Tibial artery (tissue), 4 donors: ENCODE measurements around the gene XRCC3.

Experiments used
- DNase-seq, 2 donors: peaks; one replicate each; pipeline ENCODE4 v3.0.0-alpha.2; 2019
- H3K27ac ChIP-seq, 2 donors: fragments of 200-600 bp; sonication (generic) in 1 of 2; 1 replicate in 1 of 2; 2 replicates in 1 of 2; pipeline ENCODE4 v1.5.1; 2018 to 2019; ENCODE audit warnings: mild to moderate bottlenecking in 1 of 2
- H3K27me3 ChIP-seq, 2 donors: fragments of 200-600 bp; sonication (generic) in 1 of 2; one replicate each; pipeline versions ENCODE4 v1.5.1 to v1.6.0; 2016 to 2019
- H3K36me3 ChIP-seq, 3 donors: fragments of 200-600 bp; sonication (generic) in 2 of 3; one replicate each; pipeline ENCODE4 v1.5.1; 2016 to 2019; ENCODE audit warnings: mild to moderate bottlenecking in 2 of 3
- H3K4me1 ChIP-seq, 4 donors: fragments of 200-600 bp; sonication (generic) in 2 of 4; 1 replicate in 3 of 4; 2 replicates in 1 of 4; pipeline ENCODE4 v1.5.1; 2016 to 2019
- H3K4me3 ChIP-seq, 2 donors: fragments of 200-600 bp; sonication (generic) in 1 of 2; 1 replicate in 1 of 2; 2 replicates in 1 of 2; pipeline ENCODE4 v1.5.1; 2018 to 2019; ENCODE audit warnings: mild to moderate bottlenecking in 2 of 2
- H3K9me3 ChIP-seq, 3 donors: fragments of 200-600 bp; sonication (generic) in 1 of 3; one replicate each; pipeline ENCODE4 v1.5.1; 2016 to 2019
- CTCF ChIP-seq, 2 experiments: fragments of 200-600 bp in 1 of 2; fragments of 450-650 bp in 1 of 2; IDR thresholded peaks; one replicate each; pipeline ENCODE4 v1.5.1; 2017 to 2019; ENCODE audit warnings: antibody characterized with exemption in 2 of 2, mild to moderate bottlenecking in 1 of 2, moderate library complexity in 1 of 2
- intact Hi-C: fragments of 100-400 bp; cut with DNase I; formaldehyde crosslinking; loops from one replicate; pipeline ENCODE4 v1.15.0; 2023; ENCODE audit warnings: low total_unique reads

XRCC3 gene

GRCh38 chr14:103734081-103734888 is 19.0 kb upstream of the XRCC3 start:
- peaks cover 0 to 50% (median 32%) of the 10 kb centered on the region in 4 donors for H3K4me1 ChIP-seq
- peak; percentile 18 to 72 for DNase-seq
- intact Hi-C loops = loop anchor here (10.0 kb wide), 1 partner anchor 129 kb away; no protein-coding TSS in a partner anchor
- no peak for TF ChIP-seq CTCF (IDR thresholded peaks at IDR 0.05)
- H3K27me3 ChIP-seq = no peaks in the 10 kb centered on the region
- peak overlapping the region; percentile 83 to 84 for H3K27ac ChIP-seq
- no peaks in the 10 kb centered on the region for H3K9me3 ChIP-seq
- H3K36me3 ChIP-seq = peaks cover 46 to 76% (median 61%) of the 10 kb centered on the region in 3 donors
- no peak overlapping the region for H3K4me3 ChIP-seq

GRCh38 chr14:103733651-103734050 is 18.4 kb upstream of the XRCC3 start:
- Histone ChIP-seq H3K36me3 (peaks cover 52 to 77% (median 64%) of the 10 kb centered on the region in 3 donors), H3K27ac (peak overlapping the region in 1 of 2 donors; percentile 83), H3K4me1 (peaks cover 0 to 51% (median 32%) of the 10 kb centered on the region in 4 donors), H3K27me3 (no peaks in the 10 kb centered on the region), H3K9me3 (no peaks in the 10 kb centered on the region), H3K4me3 (no peak overlapping the region)
- DNase-seq = peak in 1 of 2 donors; percentile 19
- TF ChIP-seq CTCF (IDR thresholded peaks at IDR 0.05) = no peak
- intact Hi-C loops = loop anchor here (10.0 kb wide), 1 partner anchor 129 kb away; no protein-coding TSS in a partner anchor

- peaks cover 58 to 77% (median 64%) of the 10 kb centered on the region in 3 donors for H3K36me3 ChIP-seq
- intact Hi-C loops = loop anchor here (10.0 kb wide), 1 partner anchor 128 kb away; no protein-coding TSS in a partner anchor
- H3K4me3 ChIP-seq = no peak overlapping the region
- H3K27ac ChIP-seq = no peak overlapping the region
- no peak for TF ChIP-seq CTCF (IDR thresholded peaks at IDR 0.05)
- DNase-seq = no peak
- no peaks in the 10 kb centered on the region for H3K27me3 ChIP-seq
- no peaks in the 10 kb centered on the region for H3K9me3 ChIP-seq
- H3K4me1 ChIP-seq = peaks cover 0 to 58% (median 30%) of the 10 kb centered on the region in 4 donors
Observed at GRCh38 chr14:103732868-103733620, 17.8 kb upstream of the XRCC3 start.

- Histone ChIP-seq H3K27ac (no peak overlapping the region), H3K4me1 (peaks cover 0 to 55% (median 26%) of the 10 kb centered on the region in 4 donors), H3K27me3 (no peaks in the 10 kb centered on the region), H3K4me3 (no peak overlapping the region), H3K36me3 (peaks cover 58 to 81% (median 71%) of the 10 kb centered on the region in 3 donors), H3K9me3 (no peaks in the 10 kb centered on the region)
- peak in 1 of 2 donors; percentile 61 for DNase-seq
- intact Hi-C loops = loop anchor here (10.0 kb wide), 1 partner anchor 127 kb away; no protein-coding TSS in a partner anchor
- TF ChIP-seq CTCF (IDR thresholded peaks at IDR 0.05) = no peak
Observed at GRCh38 chr14:103731916-103732867, 16.9 kb upstream of the XRCC3 start.

- intact Hi-C loops = loop anchor here (10.0 kb wide), 1 partner anchor 127 kb away; no protein-coding TSS in a partner anchor
- peaks cover 58 to 82% (median 75%) of the 10 kb centered on the region in 3 donors for H3K36me3 ChIP-seq
- H3K27ac ChIP-seq = no peak overlapping the region
- DNase-seq = no peak
- no peaks in the 10 kb centered on the region for H3K9me3 ChIP-seq
- no peaks in the 10 kb centered on the region for H3K27me3 ChIP-seq
- H3K4me3 ChIP-seq = no peak overlapping the region
- no peak for TF ChIP-seq CTCF (IDR thresholded peaks at IDR 0.05)
- peaks cover 0 to 48% (median 21%) of the 10 kb centered on the region in 4 donors for H3K4me1 ChIP-seq
Observed at GRCh38 chr14:103731481-103731880, 16.2 kb upstream of the XRCC3 start.
